NCI-H345 treated with DMSO at 0.1 percent for 48 hours (cell line): ENCODE results near the gene TRIM74.
"Not testable (repeated sequence)": the region's sequence is repeated elsewhere in the genome, so short reads cannot be mapped to it uniquely, and the experiment has no call there.

Experiments
- DNase-seq: peaks from one replicate; lab custom pipeline; 2025; ENCODE audit not compliant: unreplicated experiment; lab: John Stamatoyannopoulos, UW

Gene TRIM74

DNA sequence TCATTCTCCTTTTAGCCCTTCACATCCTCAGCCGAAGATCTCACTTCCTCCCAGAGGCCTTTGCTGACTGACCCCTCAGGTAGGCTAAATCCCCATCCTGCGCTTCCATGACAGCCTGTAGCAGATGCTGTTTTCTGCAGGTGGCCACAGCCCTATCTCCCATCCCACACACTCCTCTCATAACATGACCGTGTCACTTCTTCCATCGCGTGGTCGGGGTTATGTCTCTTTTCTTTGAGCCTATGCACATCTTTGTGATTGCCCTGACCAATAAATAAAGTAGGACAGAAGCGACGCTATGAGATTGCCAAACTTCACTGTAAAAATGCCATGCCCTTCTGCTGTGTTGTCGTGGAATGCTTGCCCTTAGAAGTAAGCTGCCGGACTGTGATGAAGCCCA lies 55.5 kb downstream of the TRIM74 start:
- DNase-seq: not testable (repeated sequence)

GRCh38 chr7:72911395-72911794 lies 57.9 kb downstream of the TRIM74 start:
- not testable (repeated sequence) for DNase-seq
